Heart left ventricle (tissue), 13 donors: ENCODE data around the gene IFI16.

Source experiments
- POLR2A ChIP-seq, 2 donors: fragments of 450-650 bp; IDR thresholded peaks; one replicate each; pipeline ENCODE4 v1.6.1; 2017; ENCODE audit warnings: antibody characterized with exemption in 2 of 2, mild to moderate bottlenecking in 2 of 2, moderate library complexity in 2 of 2
- TF ChIP-seq, protein P1 (sequence below), 12 donors: fragments of 200-600 bp; sonication (generic) in 4 of 12; IDR thresholded peaks; one replicate each; pipeline versions ENCODE4 v1.5.0 to v1.8.0; 2018 to 2022; ENCODE audit warnings: antibody characterized with exemption in 12 of 12, mild to moderate bottlenecking in 5 of 12
- donor health status: ischemic (EF 13 %, LVEDD 7.1; RV severe dilation, severe dysfunction).
- donor health status: DM: no; HTN: yes; CAD: no.
- donor health status: DM: no; HTN: no; CAD: no.
- donor health status: ischemic (EF 25% LVEDD 6.9; RV normal size, moderate dysfunction).
- donor health status: ischemic (EF 25% LVEDD 5.7; RV mildly dilated, moderate dysfunction).
- donor health status: ischemic (EF 35%, LVEDD 5.7; RV mildly dilated, moderate dysfunction).
- donor health status: nonischemic (EF 11% LVEDD 7.7; RV severe dilation, severe dysfunction).
- donor health status: DM: yes; HTN: yes; CAD: no.
- donor health status: PGD.
- donor health status: ischemic (EF 29% LVEDD 5.4; RV normal size, mild dysfunction).
- donor health status: nonischemic (EF 23%, LVEDD 6.1; RV moderate dilation, normal function).

DNA sequence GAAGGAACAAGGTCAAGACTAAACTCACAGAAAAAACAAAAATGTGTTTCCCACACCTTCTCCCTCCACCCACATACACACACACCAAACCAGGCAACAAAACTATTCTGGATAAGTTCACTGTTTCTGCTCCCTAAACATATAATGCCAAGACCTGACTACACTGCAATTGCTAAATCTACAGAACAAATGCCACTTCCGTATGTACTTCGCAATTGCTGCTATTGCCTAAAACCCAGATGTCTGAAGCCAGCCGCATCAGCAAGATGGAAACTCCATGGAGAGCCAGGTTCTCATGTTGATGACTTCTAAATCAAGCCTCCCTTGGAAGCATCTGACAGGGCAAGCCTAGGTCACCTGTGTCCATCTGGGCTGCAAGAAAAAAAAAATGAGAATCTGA is 75.2 kb downstream of the IFI16 start:
- TF ChIP-seq, protein P1, sequence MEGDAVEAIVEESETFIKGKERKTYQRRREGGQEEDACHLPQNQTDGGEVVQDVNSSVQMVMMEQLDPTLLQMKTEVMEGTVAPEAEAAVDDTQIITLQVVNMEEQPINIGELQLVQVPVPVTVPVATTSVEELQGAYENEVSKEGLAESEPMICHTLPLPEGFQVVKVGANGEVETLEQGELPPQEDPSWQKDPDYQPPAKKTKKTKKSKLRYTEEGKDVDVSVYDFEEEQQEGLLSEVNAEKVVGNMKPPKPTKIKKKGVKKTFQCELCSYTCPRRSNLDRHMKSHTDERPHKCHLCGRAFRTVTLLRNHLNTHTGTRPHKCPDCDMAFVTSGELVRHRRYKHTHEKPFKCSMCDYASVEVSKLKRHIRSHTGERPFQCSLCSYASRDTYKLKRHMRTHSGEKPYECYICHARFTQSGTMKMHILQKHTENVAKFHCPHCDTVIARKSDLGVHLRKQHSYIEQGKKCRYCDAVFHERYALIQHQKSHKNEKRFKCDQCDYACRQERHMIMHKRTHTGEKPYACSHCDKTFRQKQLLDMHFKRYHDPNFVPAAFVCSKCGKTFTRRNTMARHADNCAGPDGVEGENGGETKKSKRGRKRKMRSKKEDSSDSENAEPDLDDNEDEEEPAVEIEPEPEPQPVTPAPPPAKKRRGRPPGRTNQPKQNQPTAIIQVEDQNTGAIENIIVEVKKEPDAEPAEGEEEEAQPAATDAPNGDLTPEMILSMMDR (IDR thresholded peaks at IDR 0.05) = no peak
- TF ChIP-seq POLR2A (IDR thresholded peaks at IDR 0.05) = no peak
